ENCODE results near the gene MORN4. TPM values are rescaled to one million over a fixed set of nuclear protein-coding genes. Genes with fewer than 3 reads are reported as not detected.

MORN4 gene
- total and polyA plus RNA-seq, 2 of the 13 experiments (the other 11 are each of a cell fraction or from before 2014, with no cell fraction given): 3.4 to 9.1 TPM

DNA sequence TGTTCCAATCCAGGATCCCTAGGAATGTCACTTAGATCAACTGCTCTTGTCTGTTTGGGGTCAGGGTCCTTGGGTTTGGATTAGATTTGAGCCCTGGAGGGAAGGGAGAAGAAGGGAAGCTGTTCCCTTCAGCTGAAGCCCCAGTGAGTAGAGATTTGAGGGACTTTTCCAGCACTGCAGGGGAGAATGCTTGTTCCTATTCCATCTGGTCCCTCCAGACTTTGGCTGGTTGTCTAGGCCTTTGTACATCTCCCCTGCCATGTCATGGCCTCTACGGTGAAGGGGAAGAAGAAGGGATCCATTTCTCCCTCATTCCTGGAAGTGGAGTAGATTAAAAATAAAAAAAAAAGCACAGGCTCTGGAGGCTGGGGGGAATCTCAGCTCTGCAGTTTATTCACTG lies 32.7 kb downstream of the MORN4 start (continued):
- TF ChIP-seq KIAA2018 (CRISPR knock-in tag; IDR thresholded peaks at IDR 0.05; ENCODE audit: borderline replicate concordance) (no peak), NONO (IDR thresholded peaks at IDR 0.05) (no peak), NONO (CRISPR knock-in tag; conservative IDR thresholded peaks at IDR 0.05) (no peak), AKAP8 (CRISPR knock-in tag; IDR thresholded peaks at IDR 0.05) (no peak), ARID5B (CRISPR knock-in tag; IDR thresholded peaks at IDR 0.05) (no peak), CENPT (CRISPR knock-in tag; IDR thresholded peaks at IDR 0.05; ENCODE audit: low read depth) (no peak), ARNT (IDR thresholded peaks at IDR 0.05) (no peak), ESRRA (CRISPR knock-in tag; IDR thresholded peaks at IDR 0.05; ENCODE audit: low read depth) (no peak), POLR2AphosphoS2 (IDR thresholded peaks at IDR 0.05; ENCODE audit: low read depth, low read length) (no peak), PRMT3 (CRISPR knock-in tag; IDR thresholded peaks at IDR 0.05; ENCODE audit: borderline replicate concordance, low read depth) (no peak), MBD4 (IDR thresholded peaks at IDR 0.05; ENCODE audit: borderline replicate concordance, low read length) (no peak)

Data from HepG2 (cell line).